Mucosa of descending colon (tissue), 3 donors: ENCODE measurements around the gene IL17RA. TPM values are rescaled to one million over a fixed set of nuclear protein-coding genes. Genes with fewer than 3 reads are reported as not detected.

ENCODE experiments used
- ATAC-seq: fragments of 200-7000 bp; cut with Tn5 transposase; one replicate; pipeline ENCODE4 v1.9.1; 2020; ENCODE audit warnings: mild to moderate bottlenecking, moderate library complexity
- DNase-seq, 3 donors: peaks; one replicate each; pipeline ENCODE4 v3.0.0-alpha.2; 2020
- H3K36me3 ChIP-seq: fragments of 200-600 bp; one replicate; pipeline ENCODE4 v1.8.0; 2021; ENCODE audit warnings: low read depth, mild to moderate bottlenecking
- H3K4me1 ChIP-seq: fragments of 200-600 bp; one replicate; pipeline ENCODE4 v1.8.0; 2021; ENCODE audit warnings: low read depth, mild to moderate bottlenecking
- H3K4me3 ChIP-seq: fragments of 200-600 bp; one replicate; pipeline ENCODE4 v1.8.0; 2021; ENCODE audit warnings: mild to moderate bottlenecking
- H3K9me3 ChIP-seq: fragments of 200-600 bp; one replicate; pipeline ENCODE4 v1.8.0; 2021; ENCODE audit warnings: mild to moderate bottlenecking
- CTCF ChIP-seq: fragments of 200-600 bp; IDR thresholded peaks from one replicate; pipeline ENCODE4 v1.8.0; 2022; ENCODE audit warnings: antibody characterized with exemption, mild to moderate bottlenecking
- intact Hi-C, 2 donors: fragments of 100-400 bp; cut with DNase I in 1 of 2; cut with micrococcal nuclease in 1 of 2; formaldehyde crosslinking; loops; one replicate each; pipeline versions ENCODE4 v1.11.0 to v1.11.1; 2022; cut with DNase I, micrococcal nuclease
- total RNA-seq, 3 donors: library from RNA; stranded (reverse); fragmentation: NEBNext Ultra II Directional in 2 of 3; extraction: Animal tissue kit (Norgen Biotek cat#: 25700) in 2 of 3; gene quantifications; one replicate each; pipeline versions ENCODE4 v1.2.1 to v1.2.4, GENCODE V29; 2021 to 2023
- donor health status: DM: no; HTN: no; CAD: no; lungs with moderate emphysema.
- donor health status: DM: no; HTN: no; CAD: no.
- donor health status: DM: no; HTN: yes; CAD: no.

IL17RA gene
- total RNA-seq, 3 donors from 2014 or later = 15.4 to 21.5 (median 21.1) TPM

- Histone ChIP-seq H3K4me3 (no peak overlapping the region), H3K36me3 (peaks cover 1% of the 10 kb centered on the region), H3K9me3 (no peaks in the 10 kb centered on the region), H3K4me1 (peaks cover 5% of the 10 kb centered on the region)
- ATAC-seq = no peak
- DNase-seq = no peak
- intact Hi-C loops = no loop called here
- TF ChIP-seq CTCF = no peak
These were observed 28.8 kb downstream of the IL17RA start for GRCh38 chr22:17113600-17113999.

GRCh38 chr22:17114173-17114897 is 29.5 kb downstream of the IL17RA start:
- Histone ChIP-seq H3K4me1 (peaks cover 5% of the 10 kb centered on the region), H3K9me3 (no peaks in the 10 kb centered on the region), H3K36me3 (no peaks in the 10 kb centered on the region), H3K4me3 (no peak overlapping the region)
- no peak for TF ChIP-seq CTCF
- DNase-seq (no peak), ATAC-seq (no peak)
- intact Hi-C loops = no loop called here

GRCh38 chr22:17114898-17115235 is 30.1 kb downstream of the IL17RA start:
- ATAC-seq (no peak), DNase-seq (no peak)
- Histone ChIP-seq H3K36me3 (no peaks in the 10 kb centered on the region), H3K4me1 (peaks cover 8% of the 10 kb centered on the region), H3K9me3 (no peaks in the 10 kb centered on the region), H3K4me3 (no peak overlapping the region)
- TF ChIP-seq CTCF = no peak
- intact Hi-C loops = no loop called here

GRCh38 chr22:17115236-17115635 is 30.4 kb downstream of the IL17RA start:
- no peak overlapping the region for H3K4me3 ChIP-seq
- ATAC-seq = no peak
- intact Hi-C loops = no loop called here
- H3K36me3 ChIP-seq = no peaks in the 10 kb centered on the region
- no peak for TF ChIP-seq CTCF
- DNase-seq = no peak
- no peaks in the 10 kb centered on the region for H3K9me3 ChIP-seq
- H3K4me1 ChIP-seq = peaks cover 8% of the 10 kb centered on the region

- ATAC-seq = no peak
- TF ChIP-seq CTCF = no peak
- no peak for DNase-seq
These were observed 31.3 kb downstream of the IL17RA start for GRCh38 chr22:17115945-17116565.

More at GRCh38 chr22:17115945-17116565, 31.3 kb downstream of the IL17RA start:
- Histone ChIP-seq H3K4me1 (peaks cover 8% of the 10 kb centered on the region), H3K4me3 (no peak overlapping the region), H3K36me3 (no peaks in the 10 kb centered on the region), H3K9me3 (no peaks in the 10 kb centered on the region)
- intact Hi-C loops = no loop called here
